Caco-2 (cell line): ENCODE results near the gene INSYN2B. TPM values are rescaled to one million over a fixed set of nuclear protein-coding genes. Genes with fewer than 3 reads are reported as not detected.

Source experiments
- BruUV-seq: library from RNA; stranded (reverse); fragments of 400-500 nt; replicated peaks from 2 replicates; lab custom pipeline; 2021; lab: Mats Ljungman, UMichigan
- CTCF ChIA-PET: fragments of 300-600 bp; sonication (Branson Sonifier 250); formaldehyde crosslinking; loops from one replicate; lab custom pipeline; 2022; ENCODE audit warnings: antibody characterized with exemption; lab: Charles Lee
- POLR2A ChIA-PET: fragments of 300-600 bp; sonication (Branson Sonifier 250); formaldehyde crosslinking; loops from one replicate; lab custom pipeline; 2022; ENCODE audit warnings: antibody characterized with exemption; lab: Charles Lee
- DNase-seq, 2 experiments: peaks; one replicate each; pipeline versions ENCODE4 v3.0.0 to v3.0.0-alpha.2; 2020 to 2022
- H3K27me3 ChIP-seq: replicated peaks from 2 replicates; pipeline ENCODE4 v1.6.0; 2011; ENCODE audit warnings: low read length; ENCODE audit not compliant: control insufficient read depth, insufficient read depth
- H3K36me3 ChIP-seq: 2 replicates; pipeline ENCODE4 v1.5.1; 2011; ENCODE audit warnings: low read length; ENCODE audit not compliant: control insufficient read depth, insufficient read depth
- H3K4me1 ChIP-seq: fragments of 250-450 bp; sonication (Bioruptor Pico); 2 replicates; pipeline ENCODE4 v1.5.1; 2020; ENCODE audit warnings: mild to moderate bottlenecking
- H3K4me3 ChIP-seq: 2 replicates; pipeline ENCODE4 v1.5.1; 2011; ENCODE audit warnings: low read depth, mild to moderate bottlenecking, control low read depth, low read length
- H3K9me3 ChIP-seq: fragments of 250-450 bp; sonication (Bioruptor Pico); 2 replicates; pipeline ENCODE4 v1.5.1; 2020; ENCODE audit warnings: mild to moderate bottlenecking, moderate library complexity
- H3K27ac Mint-ChIP-seq: one replicate; pipeline ENCODE4 v1.8.0; 2022; ENCODE audit warnings: mixed read lengths; ENCODE audit not compliant: unreplicated experiment
- H3K27me3 Mint-ChIP-seq: one replicate; pipeline ENCODE4 v1.8.0; 2022; ENCODE audit warnings: mixed read lengths; ENCODE audit not compliant: insufficient read depth, unreplicated experiment
- H3K36me3 Mint-ChIP-seq: one replicate; pipeline ENCODE4 v1.8.0; 2022; ENCODE audit warnings: mild to moderate bottlenecking, mixed read lengths; ENCODE audit not compliant: insufficient read depth, unreplicated experiment
- H3K4me1 Mint-ChIP-seq: one replicate; pipeline ENCODE4 v1.8.0; 2022; ENCODE audit warnings: low read depth, mixed read lengths; ENCODE audit not compliant: unreplicated experiment
- H3K4me3 Mint-ChIP-seq: one replicate; pipeline ENCODE4 v1.8.0; 2022; ENCODE audit warnings: mild to moderate bottlenecking, moderate library complexity, mixed read lengths; ENCODE audit not compliant: unreplicated experiment
- H3K9me3 Mint-ChIP-seq: one replicate; pipeline ENCODE4 v1.8.0; 2022; ENCODE audit warnings: mixed read lengths; ENCODE audit not compliant: unreplicated experiment
- intact Hi-C: fragments of 100-400 bp; cut with micrococcal nuclease; formaldehyde crosslinking; loops from one replicate; pipeline ENCODE4 v1.10.0; 2022; ENCODE audit not compliant: unreplicated experiment
- total RNA-seq: library from RNA; stranded (reverse); gene quantifications from 2 replicates; pipeline ENCODE4 v1.2.3, GENCODE V29; 2022
- TF ChIP-seq, protein P1 (sequence below), 2 experiments: fragments of 200-600 bp in 1 of 2; IDR thresholded peaks; 1 replicate in 1 of 2; 2 replicates in 1 of 2; pipeline versions ENCODE4 v1.5.1 to v1.8.0; 2011 to 2022; ENCODE audit warnings: antibody characterized with exemption in 1 of 2, control low read depth in 1 of 2, inconsistent platforms in 1 of 2, low read depth in 1 of 2, low read length in 1 of 2, mild to moderate bottlenecking in 1 of 2, moderate library complexity in 1 of 2; ENCODE audit not compliant: insufficient read depth in 1 of 2, severe bottlenecking in 1 of 2, unreplicated experiment in 1 of 2

The INSYN2B gene
- total RNA-seq, 1 experiment from 2014 or later: not detected

DNA sequence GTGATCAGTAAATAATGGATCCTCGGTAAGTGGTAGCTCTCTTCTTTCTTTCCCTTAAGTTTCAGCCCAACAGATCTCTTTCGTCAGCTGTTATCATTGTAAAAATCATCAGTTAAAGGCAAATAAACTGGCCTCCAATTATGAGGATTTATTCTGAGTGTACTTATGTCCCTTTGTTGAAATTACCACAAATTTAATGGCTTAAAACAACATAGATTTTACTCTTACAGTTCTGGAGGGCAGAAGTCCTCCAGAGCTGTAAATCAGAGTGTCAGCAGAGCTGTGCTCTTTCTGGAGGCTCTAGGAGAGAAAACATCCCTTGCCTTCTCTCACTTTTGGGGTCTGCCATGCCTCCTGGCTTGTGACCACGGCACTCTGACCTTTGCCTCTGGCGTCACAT lies 104.6 kb downstream of the INSYN2B start:
- Mint-ChIP-seq H3K9me3 (no peaks in the 10 kb centered on the region), H3K4me1 (no peaks in the 10 kb centered on the region), H3K27me3 (peaks cover 17% of the 10 kb centered on the region), H3K4me3 (no peak overlapping the region), H3K36me3 (no peaks in the 10 kb centered on the region), H3K27ac (no peak overlapping the region)
- no peak overlapping the region for H3K4me3 ChIP-seq
- intact Hi-C loops: no loop called here
- H3K4me1 ChIP-seq: no peaks in the 10 kb centered on the region
- ChIA-PET CTCF (no interaction called here), POLR2A (no interaction called here)
- H3K9me3 ChIP-seq: no peaks in the 10 kb centered on the region
- DNase-seq: no peak
- TF ChIP-seq, protein P1, sequence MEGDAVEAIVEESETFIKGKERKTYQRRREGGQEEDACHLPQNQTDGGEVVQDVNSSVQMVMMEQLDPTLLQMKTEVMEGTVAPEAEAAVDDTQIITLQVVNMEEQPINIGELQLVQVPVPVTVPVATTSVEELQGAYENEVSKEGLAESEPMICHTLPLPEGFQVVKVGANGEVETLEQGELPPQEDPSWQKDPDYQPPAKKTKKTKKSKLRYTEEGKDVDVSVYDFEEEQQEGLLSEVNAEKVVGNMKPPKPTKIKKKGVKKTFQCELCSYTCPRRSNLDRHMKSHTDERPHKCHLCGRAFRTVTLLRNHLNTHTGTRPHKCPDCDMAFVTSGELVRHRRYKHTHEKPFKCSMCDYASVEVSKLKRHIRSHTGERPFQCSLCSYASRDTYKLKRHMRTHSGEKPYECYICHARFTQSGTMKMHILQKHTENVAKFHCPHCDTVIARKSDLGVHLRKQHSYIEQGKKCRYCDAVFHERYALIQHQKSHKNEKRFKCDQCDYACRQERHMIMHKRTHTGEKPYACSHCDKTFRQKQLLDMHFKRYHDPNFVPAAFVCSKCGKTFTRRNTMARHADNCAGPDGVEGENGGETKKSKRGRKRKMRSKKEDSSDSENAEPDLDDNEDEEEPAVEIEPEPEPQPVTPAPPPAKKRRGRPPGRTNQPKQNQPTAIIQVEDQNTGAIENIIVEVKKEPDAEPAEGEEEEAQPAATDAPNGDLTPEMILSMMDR (IDR thresholded peaks at IDR 0.05; ENCODE audit: insufficient read depth in 1 of 2, low read depth in 1 of 2, low read length in 1 of 2, severe bottlenecking in 1 of 2, unreplicated experiment in 1 of 2): no peak
- H3K27me3 ChIP-seq: no peaks in the 10 kb centered on the region; the same call in none of the 2 replicates
- BruUV-seq: no TSS peak
- H3K36me3 ChIP-seq: no peaks in the 10 kb centered on the region

DNA sequence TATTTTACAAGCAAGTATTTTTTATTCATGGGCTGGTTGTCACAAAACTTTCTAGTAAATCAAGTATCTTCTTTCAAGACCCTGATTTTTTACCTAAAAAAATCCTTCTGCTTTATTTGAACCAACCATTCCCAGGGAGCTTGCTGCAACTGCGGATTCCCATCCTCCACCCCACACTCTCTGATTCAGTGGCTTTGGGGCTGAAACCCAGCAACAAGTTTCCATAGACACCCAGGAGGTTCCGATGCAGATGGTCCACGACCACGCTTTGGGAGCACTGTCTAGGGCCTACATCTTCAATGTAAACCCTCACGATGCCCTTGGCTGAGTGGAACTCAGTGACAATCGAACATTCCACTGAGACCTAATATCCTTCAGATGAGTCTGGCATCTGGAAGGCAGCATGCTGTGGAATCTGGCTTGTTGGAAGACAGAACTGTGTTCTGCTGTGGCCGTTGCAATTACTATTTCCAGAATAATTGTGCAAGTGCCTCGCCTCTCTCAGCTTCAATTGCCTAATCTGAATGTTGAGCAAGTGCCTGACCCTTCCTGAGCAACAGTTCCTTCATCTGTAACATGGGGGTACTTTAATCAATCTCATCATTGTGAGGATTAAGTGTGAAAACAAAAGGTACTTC lies 105.1 kb downstream of the INSYN2B start:
- no peaks in the 10 kb centered on the region; the same call in none of the 2 replicates for H3K27me3 ChIP-seq
- H3K4me1 ChIP-seq: no peaks in the 10 kb centered on the region
- H3K27me3 Mint-ChIP-seq: peaks cover 17% of the 10 kb centered on the region
- no peak for DNase-seq
- no peaks in the 10 kb centered on the region for H3K36me3 Mint-ChIP-seq
- no peaks in the 10 kb centered on the region for H3K4me1 Mint-ChIP-seq
- intact Hi-C loops: no loop called here
- BruUV-seq: no TSS peak
- CTCF ChIA-PET: no interaction called here
- H3K36me3 ChIP-seq: no peaks in the 10 kb centered on the region
- no peak overlapping the region for H3K4me3 Mint-ChIP-seq
- POLR2A ChIA-PET: no interaction called here
- H3K9me3 ChIP-seq: no peaks in the 10 kb centered on the region
- no peak overlapping the region for H3K4me3 ChIP-seq
- H3K27ac Mint-ChIP-seq: no peak overlapping the region
- H3K9me3 Mint-ChIP-seq: no peaks in the 10 kb centered on the region
- TF ChIP-seq, protein P1 (IDR thresholded peaks at IDR 0.05; ENCODE audit: insufficient read depth in 1 of 2, low read depth in 1 of 2, low read length in 1 of 2, severe bottlenecking in 1 of 2, unreplicated experiment in 1 of 2): no peak

DNA sequence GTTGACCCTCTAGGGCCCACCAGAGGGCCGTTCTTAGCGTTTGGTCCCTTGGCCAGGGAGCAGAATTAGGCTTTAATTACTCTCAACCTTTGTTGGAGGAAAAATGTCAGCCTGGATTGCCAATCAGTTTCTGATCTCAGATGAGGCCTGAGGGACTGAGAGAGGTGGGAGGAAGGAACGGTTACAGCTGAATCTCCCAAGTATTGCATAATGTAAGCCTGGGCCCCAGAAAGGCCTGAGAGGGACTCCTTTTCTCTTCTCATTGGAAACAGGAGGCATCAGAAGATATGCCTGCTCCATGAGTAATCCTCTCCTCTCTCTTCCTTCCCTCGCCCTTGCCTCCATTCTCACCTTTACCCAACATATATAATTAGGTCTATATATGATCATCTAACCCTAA lies 105.7 kb downstream of the INSYN2B start:
- no peak for DNase-seq
- H3K27me3 Mint-ChIP-seq: peaks cover 20% of the 10 kb centered on the region
- Histone ChIP-seq H3K36me3 (no peaks in the 10 kb centered on the region), H3K9me3 (no peaks in the 10 kb centered on the region), H3K4me1 (no peaks in the 10 kb centered on the region), H3K27me3 (no peaks in the 10 kb centered on the region; the same call in 1 of the 2 replicates), H3K4me3 (no peak overlapping the region)
- no peak overlapping the region for H3K4me3 Mint-ChIP-seq
- BruUV-seq: no TSS peak
- CTCF ChIA-PET: no interaction called here
- POLR2A ChIA-PET: no interaction called here
- intact Hi-C loops: no loop called here
- H3K9me3 Mint-ChIP-seq: no peaks in the 10 kb centered on the region
- TF ChIP-seq, protein P1 (IDR thresholded peaks at IDR 0.05; ENCODE audit: insufficient read depth in 1 of 2, low read depth in 1 of 2, low read length in 1 of 2, severe bottlenecking in 1 of 2, unreplicated experiment in 1 of 2): no peak
- no peaks in the 10 kb centered on the region for H3K4me1 Mint-ChIP-seq
- no peak overlapping the region for H3K27ac Mint-ChIP-seq
- no peaks in the 10 kb centered on the region for H3K36me3 Mint-ChIP-seq
